H1 (cell line): ENCODE measurements around the gene ACSF3. TPM values are rescaled to one million over a fixed set of nuclear protein-coding genes. Genes with fewer than 3 reads are reported as not detected.

Source experiments
- ASH2L ChIP-seq: fragments of 200-600, 300-600 bp; sonication (generic); IDR thresholded peaks from one replicate; pipeline ENCODE4 v1.7.1; 2017; ENCODE audit warnings: low read length
- CEBPB ChIP-seq: IDR thresholded peaks from 2 replicates; pipeline ENCODE4 v1.6.1; 2012; ENCODE audit warnings: low read depth, low read length
- EP300 ChIP-seq, 2 experiments: IDR thresholded peaks; 1 replicate in 1 of 2; 2 replicates in 1 of 2; pipeline ENCODE4 v1.6.1; 2011 to 2012; ENCODE audit warnings: low read depth in 2 of 2, low read length in 2 of 2, mild to moderate bottlenecking in 2 of 2, borderline replicate concordance in 1 of 2, inconsistent platforms in 1 of 2, moderate library complexity in 1 of 2
- KDM1A ChIP-seq: fragments of 200-600, 300-600 bp; sonication (generic); IDR thresholded peaks from 2 replicates; pipeline ENCODE4 v1.7.1; 2016; ENCODE audit warnings: mild to moderate bottlenecking, low read length, borderline replicate concordance
- MAFK ChIP-seq: IDR thresholded peaks from 2 replicates; pipeline ENCODE4 v1.6.1; 2012; ENCODE audit warnings: low read depth, mild to moderate bottlenecking, improper control_type of control experiment, low read length
- SAP30 ChIP-seq: fragments of 300-600 bp; sonication (generic); IDR thresholded peaks from 2 replicates; pipeline ENCODE4 v1.7.1; 2012; ENCODE audit warnings: low read length, moderate library complexity, mild to moderate bottlenecking, inconsistent platforms; ENCODE audit not compliant: insufficient read depth, insufficient replicate concordance
- SIX5 ChIP-seq: IDR thresholded peaks from 2 replicates; pipeline ENCODE4 v1.6.1; 2011; ENCODE audit warnings: mild to moderate bottlenecking, low read depth, low read length
- TCF12 ChIP-seq: IDR thresholded peaks from 2 replicates; pipeline ENCODE4 v1.6.1; 2011; ENCODE audit warnings: low read depth, mild to moderate bottlenecking, low read length
- ZNF274 ChIP-seq: IDR thresholded peaks from 2 replicates; pipeline ENCODE4 v1.7.0; 2012; ENCODE audit warnings: low read length, borderline replicate concordance; ENCODE audit errors: extremely low read depth
- polyA plus RNA-seq, 7 experiments: library from polyadenylated mRNA; depleted of rRNA in 3 of 7; stranded (reverse) in 5 of 7; unstranded in 2 of 7; fragments of >200 nt in 5 of 7; fragments of 200-250 nt in 2 of 7; gene quantifications; 1 replicate in 5 of 7; 2 replicates in 1 of 7; 4 replicates in 1 of 7; pipeline versions ENCODE4 v1.2.1 to v1.2.3, GENCODE V29; 2011 to 2013; ENCODE audit warnings: missing spikeins in 2 of 7, mixed read lengths in 2 of 7
- total RNA-seq: library from RNA; stranded (reverse); fragmentation: NEBNext Ultra II Directional; extraction: Animal tissue kit (Norgen Biotek cat#: 25700); gene quantifications from 2 replicates; pipeline ENCODE4 v1.2.1, GENCODE V29; 2021

Gene ACSF3
- total and polyA plus RNA-seq, 2 of the 8 experiments (the other 6 are each of a cell fraction or from before 2014, with no cell fraction given), result 15.6 to 22.9 TPM

DNA sequence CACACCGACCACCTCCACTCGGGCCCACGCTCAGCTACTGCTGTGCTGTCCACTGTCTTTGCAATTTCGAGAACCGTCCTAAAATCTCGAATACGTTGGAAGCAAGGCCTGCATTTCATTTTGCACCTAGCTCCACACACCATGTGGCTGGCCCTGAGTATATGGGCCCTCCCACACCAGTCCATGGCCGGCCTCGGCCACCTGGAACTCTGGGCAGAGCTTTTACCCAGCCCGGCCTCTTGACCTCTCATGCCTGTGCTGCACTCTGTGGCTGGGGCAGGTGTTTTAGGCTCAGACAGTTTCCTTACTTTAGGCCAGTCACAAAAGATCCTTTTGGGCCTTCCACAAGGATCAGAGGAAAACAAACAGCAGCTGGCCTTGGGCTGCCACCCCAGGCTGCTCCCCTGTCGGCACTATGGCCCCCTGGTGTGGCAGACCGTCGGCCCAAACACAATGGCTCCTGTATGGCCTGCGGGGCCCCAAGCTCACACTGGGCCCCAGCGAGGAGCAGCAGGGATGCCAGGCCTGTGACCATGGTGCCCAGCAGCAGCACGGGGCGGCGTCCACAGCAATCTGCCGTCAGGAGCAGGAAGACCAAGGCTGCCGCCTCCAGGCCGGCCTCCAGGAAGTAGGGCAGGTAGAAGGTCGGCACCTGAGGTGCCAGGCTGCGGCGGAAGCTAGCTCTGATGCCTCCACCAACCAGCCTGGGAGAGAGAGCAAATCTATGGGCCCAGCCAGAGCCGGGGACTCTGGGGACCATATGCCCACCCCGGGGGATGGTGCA, 104.2 kb downstream of the ACSF3 start (continued):
- TF ChIP-seq EP300 (IDR thresholded peaks at IDR 0.05; ENCODE audit: borderline replicate concordance in 1 of 2, low read depth in 2 of 2, low read length in 2 of 2) (no peak), TCF12 (no peak), SAP30 (no peak), SIX5 (no peak), ASH2L (no peak), ZNF274 (no peak), MAFK (no peak), CEBPB (no peak), KDM1A (no peak)
